Stimulated activated CD4-positive, alpha-beta T cell treated with anti-CD3 and anti-CD28 coated beads, Interleukin-15, amount 100 ng/mL, for 1 hour (primary cell): ENCODE data around the gene RBM43.
"Not testable (repeated sequence)": the region's sequence is repeated elsewhere in the genome, so short reads cannot be mapped to it uniquely, and the experiment has no call there.

ENCODE experiments used
- DNase-seq, 2 donors: peaks; one replicate each; pipeline ENCODE4 v3.0.0-alpha.2; 2020; ENCODE audit warnings: low read depth in 1 of 2, low spot score in 1 of 2

RBM43 gene

GRCh38 chr2:151269798-151270568, 8.3 kb upstream of the RBM43 start:
- DNase-seq: no peak

DNA sequence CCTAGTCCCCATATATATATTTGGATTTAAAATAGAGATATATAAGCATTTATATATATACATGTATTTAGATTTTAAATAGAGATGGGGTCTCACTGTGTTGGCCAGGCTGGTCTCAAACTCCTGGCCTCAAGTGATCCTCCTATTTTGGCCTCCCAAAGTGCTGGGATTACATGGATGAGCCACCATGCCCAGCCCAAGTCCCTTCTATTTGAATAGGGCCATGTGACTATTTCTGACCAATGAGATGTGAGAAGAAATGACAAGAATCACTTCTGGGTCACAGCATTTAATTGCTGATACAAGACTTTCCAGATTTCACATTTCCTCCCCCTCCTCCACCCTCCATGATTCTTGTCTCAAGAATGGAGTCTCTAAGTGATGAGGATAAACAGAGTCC, 6.4 kb upstream of the RBM43 start:
- DNase-seq: no peak

DNA sequence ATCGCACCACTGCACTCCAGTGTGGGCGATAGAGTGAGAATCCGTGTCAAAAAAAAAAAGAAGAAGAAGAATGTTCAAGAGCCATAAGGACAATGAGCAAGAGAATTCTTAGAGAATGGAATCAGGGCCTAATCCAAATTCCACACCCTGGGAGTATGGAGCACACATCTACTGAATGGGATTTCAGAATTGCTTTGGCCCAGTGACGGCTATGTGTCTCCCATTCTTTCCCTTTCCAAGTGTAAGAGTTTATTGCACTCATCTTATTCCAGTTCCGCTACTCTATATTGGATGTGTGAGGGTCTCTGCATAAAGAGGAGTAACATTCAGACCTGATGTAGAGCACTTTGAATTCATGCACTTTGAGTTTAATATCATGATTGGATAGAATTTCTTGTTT, 5.9 kb upstream of the RBM43 start:
- no peak for DNase-seq

- no peak for DNase-seq
These were observed 4.3 kb upstream of the RBM43 start for GRCh38 chr2:151265991-151266390.

GRCh38 chr2:151264157-151264825, 2.6 kb upstream of the RBM43 start:
- DNase-seq: no peak

DNA sequence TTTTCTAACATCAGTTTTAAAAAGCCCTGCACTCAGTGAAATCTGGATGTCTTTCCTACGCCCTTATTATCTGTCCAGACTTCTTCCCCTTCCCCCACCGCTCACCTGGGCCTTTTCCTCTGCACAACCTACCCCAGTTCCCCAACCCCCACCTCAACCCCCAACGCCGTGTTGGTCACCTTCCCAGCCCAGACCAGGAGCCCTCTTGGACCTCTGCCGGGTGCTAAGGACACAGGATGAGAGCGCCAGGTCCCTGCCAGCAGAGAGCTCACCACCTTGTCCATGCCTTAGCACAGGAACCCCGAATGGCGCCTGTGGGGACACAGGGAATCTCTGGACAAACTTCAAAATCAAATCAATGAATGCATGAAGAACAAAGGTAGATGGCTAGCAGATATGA, 966 bp upstream of the RBM43 start:
- no peak for DNase-seq

DNA sequence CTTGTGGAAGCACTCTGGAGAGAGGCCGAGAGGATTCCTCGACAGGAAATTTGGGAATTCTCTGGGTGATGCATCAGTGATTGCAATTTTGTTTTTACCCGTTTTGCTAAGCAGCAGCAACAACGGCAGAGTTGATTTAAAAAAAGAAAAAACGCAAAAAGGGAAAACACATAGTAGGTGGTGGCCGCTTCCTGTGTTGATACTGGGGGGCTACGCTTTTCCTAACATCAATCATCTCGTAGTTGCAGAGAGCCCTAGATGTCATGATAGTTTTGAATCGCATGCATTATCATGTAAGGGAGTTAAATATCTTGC, 271 bp upstream of the RBM43 start:
- no peak for DNase-seq

- no peak for DNase-seq
These were observed 961 bp downstream of the RBM43 start for GRCh38 chr2:151260573-151261230.

DNA sequence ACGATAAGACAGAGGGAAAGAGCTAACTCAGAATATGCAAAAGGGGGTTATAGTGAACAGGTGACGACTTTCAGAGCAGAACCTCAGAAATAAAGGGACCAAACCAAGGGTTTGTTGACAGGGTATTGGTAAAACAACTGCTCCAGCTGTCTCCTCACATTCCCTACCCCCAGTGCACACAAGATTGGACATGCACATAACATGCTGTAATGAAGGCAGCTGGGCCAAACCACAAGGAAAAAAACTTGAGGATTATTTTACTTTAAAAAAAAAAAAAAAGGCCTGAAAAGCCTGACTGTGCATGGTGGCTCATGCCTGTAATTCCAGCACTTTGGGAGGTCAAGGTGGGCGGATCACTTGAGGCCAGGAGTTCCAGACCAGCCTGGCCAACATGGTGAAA, 3.5 kb downstream of the RBM43 start:
- DNase-seq: no peak

GRCh38 chr2:151252646-151253045, 9.0 kb downstream of the RBM43 start:
- DNase-seq: no peak

- no peak for DNase-seq
These were observed 10.7 kb downstream of the RBM43 start for GRCh38 chr2:151251012-151251411.

DNA sequence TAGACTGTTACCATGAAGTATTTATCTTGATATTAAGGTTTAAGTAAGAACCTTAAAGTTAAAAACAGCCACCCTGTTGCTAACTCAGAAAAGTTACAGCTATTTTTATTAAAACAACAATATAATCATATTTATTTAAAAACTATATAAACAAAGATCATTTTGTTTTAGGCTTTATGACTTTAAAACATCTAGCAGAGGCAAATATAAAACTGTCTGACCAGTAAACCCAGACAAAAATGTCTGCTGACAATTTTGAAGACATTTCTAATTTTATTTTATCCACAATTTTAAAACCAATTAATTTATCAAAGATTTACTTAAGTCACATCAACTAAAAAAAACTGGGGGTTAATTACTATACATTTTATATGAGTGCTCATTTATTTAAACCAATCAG, 14.2 kb downstream of the RBM43 start:
- DNase-seq: no peak

DNA sequence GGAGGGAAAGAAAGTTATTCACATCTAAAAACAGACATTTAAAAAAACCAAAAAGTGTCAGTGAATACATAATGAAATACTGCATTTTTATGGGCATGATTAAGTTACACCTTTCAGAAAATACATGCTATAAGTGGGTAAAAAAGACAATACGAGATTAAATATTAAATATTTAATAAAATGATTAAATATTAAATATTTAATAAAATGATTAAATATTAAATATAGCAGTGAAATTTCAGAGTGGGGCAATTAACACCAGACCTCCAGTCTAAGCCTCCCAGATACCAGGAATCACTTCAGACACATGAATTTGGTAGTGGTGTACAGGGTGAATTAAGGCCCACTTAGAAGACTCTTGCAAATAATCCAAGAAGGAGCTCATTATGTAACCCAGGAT, 15.5 kb downstream of the RBM43 start:
- no peak for DNase-seq

GRCh38 chr2:151243468-151243867, 18.2 kb downstream of the RBM43 start:
- no peak for DNase-seq

DNA sequence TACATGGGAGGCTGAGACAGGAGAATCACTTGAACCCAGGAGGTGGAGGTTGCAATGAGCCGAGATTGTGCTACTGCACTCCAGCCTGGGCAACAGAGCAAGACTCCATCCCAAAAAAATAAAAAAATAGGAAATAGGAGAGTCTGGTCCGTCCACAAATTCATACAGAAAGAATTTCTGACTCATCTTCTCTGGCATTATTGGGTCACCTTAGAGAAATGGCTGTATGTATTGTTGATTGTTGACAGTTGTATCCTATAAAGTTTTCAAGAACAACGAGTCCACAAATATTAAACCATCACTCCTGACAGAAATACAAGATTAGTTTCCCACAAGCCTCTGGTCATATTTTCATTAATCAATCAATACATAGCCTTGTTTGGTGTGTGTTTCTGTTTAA, 20.4 kb downstream of the RBM43 start:
- no peak for DNase-seq

GRCh38 chr2:151240433-151240832, 21.2 kb downstream of the RBM43 start:
- no peak for DNase-seq

DNA sequence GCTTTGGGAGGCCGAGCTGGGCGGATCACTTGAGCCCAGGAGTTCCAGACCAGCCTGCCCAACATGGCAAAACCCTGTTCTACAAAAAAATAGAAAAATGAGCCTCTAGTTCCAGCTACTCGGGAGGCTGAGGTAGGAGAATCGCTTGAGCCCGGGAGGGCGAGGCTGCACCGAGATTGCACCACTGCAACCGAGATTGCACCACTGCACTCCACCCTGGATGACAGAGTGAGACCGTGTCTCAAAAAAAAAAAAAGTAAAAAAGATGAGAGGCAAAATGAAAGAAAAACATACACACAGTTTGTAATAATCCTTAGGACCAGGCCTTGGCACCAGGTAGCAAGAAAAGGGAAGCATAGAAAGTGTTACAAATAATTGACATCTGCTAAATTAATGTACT, 22.0 kb downstream of the RBM43 start:
- DNase-seq: no peak

DNA sequence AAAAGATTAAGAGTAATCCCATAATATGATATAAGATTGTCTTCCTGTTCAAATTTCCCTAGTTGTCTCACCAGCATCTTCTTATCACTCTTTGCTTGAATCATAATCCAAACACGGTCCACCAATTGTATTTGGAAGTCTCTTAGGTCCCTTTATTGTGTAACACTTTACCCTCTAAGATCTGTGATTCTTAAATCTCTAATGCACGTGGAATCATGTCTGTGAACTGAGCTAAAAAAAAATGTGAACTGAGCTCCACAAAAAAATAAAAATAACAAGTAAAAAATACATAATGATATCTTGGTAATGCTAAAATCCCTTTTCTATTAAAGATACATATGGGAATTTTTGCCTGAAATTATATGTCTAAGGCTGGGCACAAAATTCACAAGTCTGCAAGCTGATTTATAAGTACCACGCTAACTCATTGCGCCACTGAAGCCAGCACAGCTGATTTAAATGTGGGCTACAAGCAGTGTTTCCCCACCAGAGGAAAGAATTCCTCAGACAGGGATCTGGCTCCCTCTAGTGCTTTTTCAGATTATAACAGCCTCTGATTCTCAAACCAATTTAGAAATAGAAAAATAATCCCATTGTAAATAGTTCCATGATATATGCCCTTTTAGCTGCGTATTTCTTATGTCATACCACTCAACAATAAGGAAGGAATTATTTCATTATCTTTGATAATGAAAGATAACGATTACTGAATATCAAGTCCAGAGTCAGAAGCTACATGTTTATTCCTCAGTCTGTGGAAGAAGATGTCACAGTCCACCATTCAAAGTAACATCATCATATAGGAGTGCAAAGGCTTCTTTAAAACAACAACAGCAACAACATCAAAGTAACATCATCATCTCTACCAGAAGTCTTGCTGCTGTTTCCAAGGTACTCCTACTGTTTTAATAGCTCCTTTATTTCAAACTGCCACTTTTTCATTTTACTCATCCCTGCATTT, 22.9 kb downstream of the RBM43 start:
- no peak for DNase-seq

- no peak for DNase-seq
These were observed 24.1 kb downstream of the RBM43 start for GRCh38 chr2:151237422-151238025.

DNA sequence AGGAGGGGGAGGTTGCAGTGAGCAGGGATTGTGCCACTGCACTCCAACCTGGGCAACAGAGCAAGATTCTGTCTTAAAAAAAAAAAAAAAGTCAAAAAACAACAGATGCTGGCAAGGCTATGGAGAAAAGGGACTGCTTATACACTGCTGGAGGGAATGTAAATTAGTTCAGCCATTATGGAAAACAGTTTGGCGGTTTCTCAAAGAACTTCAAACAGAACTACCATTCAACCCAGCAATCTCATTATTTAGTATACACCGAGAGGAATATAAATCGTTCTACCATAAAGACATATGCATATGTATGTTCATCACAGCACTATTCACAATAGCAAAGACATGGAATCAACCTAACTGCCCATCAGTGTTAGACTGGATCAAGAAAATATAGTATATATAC, 27.9 kb downstream of the RBM43 start:
- DNase-seq: not testable (repeated sequence)

DNA sequence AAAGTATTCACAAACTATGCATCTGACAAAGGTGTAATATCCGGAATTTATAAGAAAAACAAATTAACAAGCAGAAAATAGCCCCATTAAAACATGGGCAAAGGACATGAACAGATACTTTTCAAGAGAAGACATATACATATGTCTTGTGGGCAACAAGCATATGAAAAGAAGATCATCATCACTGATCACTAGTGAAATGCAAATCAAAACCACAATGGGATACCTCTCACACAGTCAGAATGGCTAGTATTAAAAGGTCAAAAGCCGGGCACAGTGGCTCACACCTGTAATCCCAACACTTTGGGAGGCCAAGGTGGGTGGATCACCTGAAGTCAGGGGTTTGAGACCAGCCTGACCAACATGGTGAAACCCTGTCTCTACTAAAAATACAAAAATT, 28.4 kb downstream of the RBM43 start:
- DNase-seq: not testable (repeated sequence)
